Mucosa of descending colon (tissue), 3 donors: ENCODE measurements around the gene KLF3. TPM values are rescaled to one million over a fixed set of nuclear protein-coding genes. Genes with fewer than 3 reads are reported as not detected.

ENCODE experiments used
- ATAC-seq: fragments of 200-7000 bp; cut with Tn5 transposase; one replicate; pipeline ENCODE4 v1.9.1; 2020; ENCODE audit warnings: mild to moderate bottlenecking, moderate library complexity
- DNase-seq, 3 donors: peaks; one replicate each; pipeline ENCODE4 v3.0.0-alpha.2; 2020
- H3K36me3 ChIP-seq: fragments of 200-600 bp; one replicate; pipeline ENCODE4 v1.8.0; 2021; ENCODE audit warnings: low read depth, mild to moderate bottlenecking
- H3K4me1 ChIP-seq: fragments of 200-600 bp; one replicate; pipeline ENCODE4 v1.8.0; 2021; ENCODE audit warnings: low read depth, mild to moderate bottlenecking
- H3K4me3 ChIP-seq: fragments of 200-600 bp; one replicate; pipeline ENCODE4 v1.8.0; 2021; ENCODE audit warnings: mild to moderate bottlenecking
- H3K9me3 ChIP-seq: fragments of 200-600 bp; one replicate; pipeline ENCODE4 v1.8.0; 2021; ENCODE audit warnings: mild to moderate bottlenecking
- intact Hi-C, 2 donors: fragments of 100-400 bp; cut with DNase I in 1 of 2; cut with micrococcal nuclease in 1 of 2; formaldehyde crosslinking; loops; one replicate each; pipeline versions ENCODE4 v1.11.0 to v1.11.1; 2022; cut with DNase I, micrococcal nuclease
- total RNA-seq, 3 donors: library from RNA; stranded (reverse); fragmentation: NEBNext Ultra II Directional in 2 of 3; extraction: Animal tissue kit (Norgen Biotek cat#: 25700) in 2 of 3; gene quantifications; one replicate each; pipeline versions ENCODE4 v1.2.1 to v1.2.4, GENCODE V29; 2021 to 2023
- TF ChIP-seq, protein P1 (sequence below): fragments of 200-600 bp; IDR thresholded peaks from one replicate; pipeline ENCODE4 v1.8.0; 2022; ENCODE audit warnings: antibody characterized with exemption, mild to moderate bottlenecking
- donor health status: DM: no; HTN: no; CAD: no; lungs with moderate emphysema.
- donor health status: DM: no; HTN: no; CAD: no.
- donor health status: DM: no; HTN: yes; CAD: no.

Gene KLF3
- total RNA-seq, 3 donors from 2014 or later: 102 to 151 (median 128) TPM

DNA sequence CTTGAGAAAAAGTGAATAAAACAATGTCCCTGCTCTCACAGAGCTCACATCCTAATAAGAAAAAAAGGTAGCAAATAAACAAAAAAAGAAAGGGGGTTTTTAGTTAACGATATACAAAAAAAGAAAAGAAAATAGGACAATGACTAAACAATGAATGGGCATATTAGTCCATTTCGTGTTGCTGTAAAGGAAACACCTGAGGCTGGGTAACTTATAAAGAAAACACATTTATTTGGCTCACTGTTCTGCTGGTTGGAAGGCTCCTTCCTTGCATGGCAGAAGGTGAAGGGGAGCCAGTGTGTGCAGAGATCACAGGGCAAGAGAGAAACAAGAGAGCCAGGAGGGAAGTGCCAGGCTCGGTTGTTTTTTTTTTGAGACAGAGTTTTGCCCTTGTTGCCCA lies 4.7 kb upstream of the KLF3 start:
- TF ChIP-seq, protein P1, sequence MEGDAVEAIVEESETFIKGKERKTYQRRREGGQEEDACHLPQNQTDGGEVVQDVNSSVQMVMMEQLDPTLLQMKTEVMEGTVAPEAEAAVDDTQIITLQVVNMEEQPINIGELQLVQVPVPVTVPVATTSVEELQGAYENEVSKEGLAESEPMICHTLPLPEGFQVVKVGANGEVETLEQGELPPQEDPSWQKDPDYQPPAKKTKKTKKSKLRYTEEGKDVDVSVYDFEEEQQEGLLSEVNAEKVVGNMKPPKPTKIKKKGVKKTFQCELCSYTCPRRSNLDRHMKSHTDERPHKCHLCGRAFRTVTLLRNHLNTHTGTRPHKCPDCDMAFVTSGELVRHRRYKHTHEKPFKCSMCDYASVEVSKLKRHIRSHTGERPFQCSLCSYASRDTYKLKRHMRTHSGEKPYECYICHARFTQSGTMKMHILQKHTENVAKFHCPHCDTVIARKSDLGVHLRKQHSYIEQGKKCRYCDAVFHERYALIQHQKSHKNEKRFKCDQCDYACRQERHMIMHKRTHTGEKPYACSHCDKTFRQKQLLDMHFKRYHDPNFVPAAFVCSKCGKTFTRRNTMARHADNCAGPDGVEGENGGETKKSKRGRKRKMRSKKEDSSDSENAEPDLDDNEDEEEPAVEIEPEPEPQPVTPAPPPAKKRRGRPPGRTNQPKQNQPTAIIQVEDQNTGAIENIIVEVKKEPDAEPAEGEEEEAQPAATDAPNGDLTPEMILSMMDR: no peak
- Histone ChIP-seq H3K4me1 (peaks cover 8% of the 10 kb centered on the region), H3K36me3 (no peaks in the 10 kb centered on the region), H3K4me3 (no peak overlapping the region), H3K9me3 (no peaks in the 10 kb centered on the region)
- no peak for ATAC-seq
- intact Hi-C loops: no loop called here
- no peak for DNase-seq

- peaks cover 11% of the 10 kb centered on the region for H3K4me1 ChIP-seq
Measured at GRCh38 chr4:38660838-38661237, 3.2 kb upstream of the KLF3 start.

DNA sequence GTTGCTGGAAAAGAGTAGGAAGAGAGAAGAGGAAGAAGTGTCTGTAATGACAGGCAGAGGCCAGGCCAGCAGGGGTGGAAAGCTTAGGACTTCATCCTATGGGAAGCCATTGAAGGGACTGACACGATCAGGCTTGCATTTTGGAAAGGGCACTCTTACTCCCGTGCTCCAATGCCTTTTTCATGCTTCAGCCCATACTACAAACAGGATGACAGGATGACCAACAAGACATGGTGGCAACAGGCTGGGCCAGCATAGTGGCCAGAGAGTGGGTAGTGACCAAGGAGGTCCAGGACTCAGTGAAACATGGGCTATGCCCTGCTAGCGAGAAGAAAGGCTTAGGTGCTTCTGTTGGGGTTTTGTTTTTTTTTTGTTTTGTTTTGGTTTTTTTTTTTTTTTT lies 2.6 kb upstream of the KLF3 start:
- no peaks in the 10 kb centered on the region for H3K36me3 ChIP-seq
- no peaks in the 10 kb centered on the region for H3K9me3 ChIP-seq
- intact Hi-C loops: no loop called here
- peaks cover 14% of the 10 kb centered on the region for H3K4me1 ChIP-seq
- DNase-seq: no peak
- no peak overlapping the region for H3K4me3 ChIP-seq
- ATAC-seq: no peak
- TF ChIP-seq, protein P1: no peak

More at GRCh38 chr4:38660838-38661237, 3.2 kb upstream of the KLF3 start:
- TF ChIP-seq, protein P1: no peak
- DNase-seq: no peak
- Histone ChIP-seq H3K36me3 (no peaks in the 10 kb centered on the region), H3K4me3 (no peak overlapping the region), H3K9me3 (no peaks in the 10 kb centered on the region)
- no peak for ATAC-seq
- intact Hi-C loops: no loop called here

DNA sequence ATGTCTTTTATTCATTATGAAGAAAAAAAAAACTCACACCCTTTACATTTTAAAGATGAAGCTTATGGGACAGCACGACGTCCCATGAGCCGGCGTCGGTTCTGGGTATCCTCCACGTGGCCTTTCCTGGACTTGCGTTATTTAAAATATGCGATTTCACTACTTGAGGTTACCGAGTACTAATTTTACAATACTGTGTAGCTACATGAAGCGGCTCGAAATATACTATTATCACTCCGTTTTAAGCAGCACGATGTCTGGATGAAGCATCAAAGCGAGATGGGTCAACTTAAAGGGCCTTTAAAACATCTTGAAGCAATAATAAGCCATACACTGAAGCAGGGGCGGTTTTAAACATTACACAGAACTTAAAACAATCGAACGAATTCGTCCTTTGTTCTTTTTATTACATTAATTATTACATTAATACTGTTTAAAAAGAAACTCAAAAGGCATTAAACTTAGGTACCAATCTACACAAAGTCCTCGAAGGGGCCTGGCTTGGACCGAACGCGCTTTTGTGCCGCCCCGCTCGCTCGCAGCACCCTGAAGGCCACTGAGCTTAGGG lies 1.4 kb upstream of the KLF3 start:
- TF ChIP-seq, protein P1: no peak
- Histone ChIP-seq H3K9me3 (no peaks in the 10 kb centered on the region), H3K4me3 (peak overlapping the region; percentile 34), H3K4me1 (peaks cover 17% of the 10 kb centered on the region), H3K36me3 (peaks cover 4% of the 10 kb centered on the region)
- intact Hi-C loops: no loop called here
- ATAC-seq (no peak), DNase-seq (peak in 2 of 3 donors; percentile 47 to 49)

DNA sequence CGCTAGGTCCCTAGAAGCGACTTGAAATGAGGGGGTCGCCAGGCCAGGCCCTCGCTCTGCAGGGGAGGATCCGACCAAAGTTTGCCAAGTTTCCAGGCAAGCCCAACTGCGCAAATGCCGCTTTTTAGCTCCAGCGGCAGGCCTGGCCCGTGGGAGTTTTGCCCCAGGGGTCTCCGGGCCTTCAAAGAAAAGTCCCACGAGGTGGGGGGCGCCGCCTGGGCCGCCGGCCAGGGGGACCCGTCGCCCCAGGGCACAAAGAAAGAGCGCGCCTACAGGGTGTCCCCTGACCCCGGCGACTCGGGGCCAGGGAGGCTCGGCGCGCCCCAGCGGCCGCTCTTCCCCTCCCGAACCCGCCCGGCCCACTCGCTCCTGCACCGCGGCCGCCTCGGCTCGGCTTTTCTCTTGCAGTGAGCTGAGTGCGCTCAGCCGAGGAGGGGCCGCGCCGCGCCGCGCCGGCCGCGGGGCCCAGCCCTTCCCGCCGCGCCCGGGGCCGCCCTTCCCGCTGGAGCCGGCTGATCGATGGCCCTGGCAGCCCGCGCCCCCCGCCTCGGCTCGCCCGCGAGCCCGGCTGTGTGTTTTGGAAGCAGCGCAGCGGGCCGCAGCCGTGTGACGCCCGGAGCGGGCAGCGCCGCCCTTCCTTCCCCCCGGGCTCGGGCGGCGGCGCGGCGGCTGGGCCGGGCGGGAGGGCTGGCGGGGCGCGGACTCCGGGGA lies 754 bp upstream of the KLF3 start:
- Histone ChIP-seq H3K9me3 (no peaks in the 10 kb centered on the region), H3K4me1 (peaks cover 23% of the 10 kb centered on the region), H3K36me3 (peaks cover 4% of the 10 kb centered on the region), H3K4me3 (peak overlapping the region; percentile 34)
- no peak for ATAC-seq
- peak in 1 of 3 donors; percentile 89 for DNase-seq
- TF ChIP-seq, protein P1: no peak
- intact Hi-C loops: no loop called here
